HFFc6 (cell line): ENCODE data around the gene CLTA. TPM values are rescaled to one million over a fixed set of nuclear protein-coding genes. Genes with fewer than 3 reads are reported as not detected.

Source experiments
- DNase-seq: peaks from one replicate; pipeline ENCODE4 v3.0.0-alpha.2; 2018
- H3K27ac Mint-ChIP-seq: 2 replicates; pipeline ENCODE4 v1.8.0; 2020; ENCODE audit warnings: mild to moderate bottlenecking, mixed read lengths
- H3K27me3 Mint-ChIP-seq: 2 replicates; pipeline ENCODE4 v1.8.0; 2021; ENCODE audit warnings: mild to moderate bottlenecking, moderate library complexity, mixed read lengths; ENCODE audit not compliant: insufficient read depth
- H3K36me3 Mint-ChIP-seq: 2 replicates; pipeline ENCODE4 v1.8.0; 2021; ENCODE audit warnings: low read depth, mixed read lengths
- H3K4me1 Mint-ChIP-seq: 2 replicates; pipeline ENCODE4 v1.8.0; 2020; ENCODE audit warnings: low read depth, mixed read lengths
- H3K4me3 Mint-ChIP-seq: 2 replicates; pipeline ENCODE4 v1.8.0; 2020; ENCODE audit warnings: mild to moderate bottlenecking, moderate library complexity, mixed read lengths
- H3K9me3 Mint-ChIP-seq: 2 replicates; pipeline ENCODE4 v1.8.0; 2020; ENCODE audit warnings: mild to moderate bottlenecking, mixed read lengths
- CTCF ChIP-seq: fragments of 200-600 bp; sonication (generic); IDR thresholded peaks from 2 replicates; pipeline ENCODE4 v1.5.0; 2021; ENCODE audit warnings: antibody characterized with exemption, mild to moderate bottlenecking
- total RNA-seq, 6 experiments: library from RNA; stranded (reverse); fragmentation: NEBNext Ultra II Directional; extraction: Animal tissue kit (Norgen Biotek cat#: 25700); gene quantifications; 2 replicates in 1 of 6; 3 replicates in 5 of 6; pipeline ENCODE4 v1.2.3, GENCODE V29; 2021

The CLTA gene
- total RNA-seq, 6 experiments from 2014 or later: 247 to 272 (median 259) TPM

DNA sequence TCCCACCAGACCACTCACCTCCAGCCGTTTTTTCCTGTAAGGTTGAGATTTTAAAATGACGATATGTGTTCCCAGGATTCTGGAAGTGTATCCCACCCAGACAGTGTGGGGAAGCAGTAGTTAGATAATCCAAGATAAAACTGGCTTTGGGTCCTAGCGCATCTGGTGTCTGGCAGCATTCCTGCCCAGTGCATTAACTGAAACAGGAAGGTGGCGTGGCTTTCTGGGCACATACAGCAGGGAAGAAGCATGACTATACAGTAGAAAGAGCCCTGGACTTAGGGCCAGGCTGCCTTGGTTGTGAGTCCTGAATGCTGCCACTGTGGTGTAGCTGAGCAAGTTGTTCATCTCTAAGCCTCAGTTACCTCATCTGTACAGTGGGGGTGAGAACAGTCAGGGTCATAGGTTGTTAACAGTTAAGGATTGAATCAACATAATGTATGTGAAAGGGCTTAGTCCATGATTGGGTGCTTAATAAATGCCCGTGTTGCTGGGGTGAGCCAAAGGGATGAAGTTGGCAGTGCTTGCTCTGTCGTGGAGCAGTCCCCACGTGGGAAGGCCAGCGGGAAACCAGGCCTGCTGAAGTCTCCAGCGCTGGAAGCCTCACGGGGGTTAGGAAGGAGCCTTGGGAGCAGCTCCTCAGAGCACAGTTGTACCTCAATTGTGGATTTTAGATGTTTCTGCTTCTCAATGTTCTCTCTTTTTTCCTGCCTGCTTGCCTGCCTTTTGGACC, 18.0 kb downstream of the CLTA start:
- peak overlapping the region; percentile 81 for H3K27ac Mint-ChIP-seq
- no peak for DNase-seq
- H3K27me3 Mint-ChIP-seq: no peaks in the 10 kb centered on the region
- H3K4me3 Mint-ChIP-seq: no peak overlapping the region
- no peak for TF ChIP-seq CTCF
- H3K36me3 Mint-ChIP-seq: peaks cover 62% of the 10 kb centered on the region
- H3K9me3 Mint-ChIP-seq: no peaks in the 10 kb centered on the region
- H3K4me1 Mint-ChIP-seq: peaks cover 47% of the 10 kb centered on the region

GRCh38 chr9:36210722-36211121, 20.0 kb downstream of the CLTA start:
- Mint-ChIP-seq H3K36me3 (peaks cover 47% of the 10 kb centered on the region), H3K27ac (no peak overlapping the region; the same call in 1 of the 2 replicates), H3K4me1 (peaks cover 55% of the 10 kb centered on the region), H3K27me3 (no peaks in the 10 kb centered on the region), H3K4me3 (no peak overlapping the region), H3K9me3 (no peaks in the 10 kb centered on the region)
- TF ChIP-seq CTCF: no peak
- DNase-seq: no peak

DNA sequence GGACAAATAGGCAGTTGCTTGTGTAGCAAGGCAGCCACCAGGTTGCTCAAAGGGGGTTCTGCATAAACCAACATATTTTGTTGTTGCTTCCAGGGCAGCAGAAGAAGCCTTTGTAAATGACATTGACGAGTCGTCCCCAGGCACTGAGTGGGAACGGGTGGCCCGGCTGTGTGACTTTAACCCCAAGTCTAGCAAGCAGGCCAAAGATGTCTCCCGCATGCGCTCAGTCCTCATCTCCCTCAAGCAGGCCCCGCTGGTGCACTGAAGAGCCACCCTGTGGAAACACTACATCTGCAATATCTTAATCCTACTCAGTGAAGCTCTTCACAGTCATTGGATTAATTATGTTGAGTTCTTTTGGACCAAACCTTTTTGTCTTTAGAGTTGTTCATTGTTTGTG, 20.8 kb downstream of the CLTA start:
- H3K36me3 Mint-ChIP-seq: peaks cover 44% of the 10 kb centered on the region
- peaks cover 51% of the 10 kb centered on the region for H3K4me1 Mint-ChIP-seq

DNA sequence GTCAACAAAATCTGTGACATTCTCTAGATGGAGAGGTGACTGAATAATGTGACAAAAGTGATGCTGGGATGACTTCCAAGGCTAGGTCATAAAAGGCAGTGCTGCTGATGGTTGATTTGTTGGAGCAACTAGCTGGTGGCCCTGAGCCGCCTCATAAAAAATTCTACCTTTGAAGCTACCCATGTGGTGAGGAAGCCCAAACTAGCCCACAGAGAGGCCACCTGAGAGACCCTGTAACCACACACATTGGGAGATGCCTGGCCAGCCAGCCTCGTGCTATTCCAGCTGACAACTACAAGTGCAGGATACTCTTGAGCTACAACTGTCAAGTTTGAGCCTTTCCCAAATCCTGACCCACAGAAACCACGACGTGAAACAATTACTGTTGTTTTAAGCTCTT, 22.7 kb downstream of the CLTA start:
- DNase-seq: no peak
- Mint-ChIP-seq H3K9me3 (no peaks in the 10 kb centered on the region), H3K27ac (peak overlapping the region; percentile 8; the same call in 1 of the 2 replicates), H3K36me3 (peaks cover 42% of the 10 kb centered on the region), H3K4me3 (no peak overlapping the region), H3K27me3 (no peaks in the 10 kb centered on the region; the same call in 1 of the 2 replicates), H3K4me1 (peaks cover 33% of the 10 kb centered on the region)
- no peak for TF ChIP-seq CTCF

More for the DNA sequence above, 20.8 kb downstream of the CLTA start:
- no peak overlapping the region for H3K27ac Mint-ChIP-seq
- no peak for TF ChIP-seq CTCF
- DNase-seq: no peak
- H3K9me3 Mint-ChIP-seq: no peaks in the 10 kb centered on the region
- H3K4me3 Mint-ChIP-seq: no peak overlapping the region
- H3K27me3 Mint-ChIP-seq: no peaks in the 10 kb centered on the region

DNA sequence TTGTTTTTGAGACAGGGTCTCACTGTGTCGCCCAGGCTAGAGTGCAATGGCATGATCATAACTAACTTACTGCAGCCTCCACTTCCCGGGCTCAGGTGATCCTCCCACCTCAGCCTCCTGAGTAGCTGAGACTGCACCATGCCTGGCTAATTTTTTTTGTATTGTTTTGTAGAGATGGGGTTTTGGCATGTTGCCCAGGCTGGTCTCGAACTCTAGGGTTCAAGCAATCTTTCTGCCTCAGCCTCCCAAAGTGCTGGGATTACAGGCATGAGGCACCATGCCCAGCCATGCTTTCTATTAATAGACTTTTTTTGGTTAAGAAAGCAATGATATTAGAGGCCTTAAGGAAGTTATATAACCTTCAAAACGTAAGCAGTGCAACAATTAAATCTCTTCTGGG, 23.3 kb downstream of the CLTA start:
- Mint-ChIP-seq H3K27ac (no peak overlapping the region), H3K36me3 (peaks cover 43% of the 10 kb centered on the region), H3K4me3 (no peak overlapping the region), H3K9me3 (no peaks in the 10 kb centered on the region), H3K27me3 (no peaks in the 10 kb centered on the region; the same call in 1 of the 2 replicates), H3K4me1 (peaks cover 27% of the 10 kb centered on the region)
- TF ChIP-seq CTCF: no peak
- DNase-seq: no peak
